Measurements from ENCODE around the gene LDLRAP1.

DNA sequence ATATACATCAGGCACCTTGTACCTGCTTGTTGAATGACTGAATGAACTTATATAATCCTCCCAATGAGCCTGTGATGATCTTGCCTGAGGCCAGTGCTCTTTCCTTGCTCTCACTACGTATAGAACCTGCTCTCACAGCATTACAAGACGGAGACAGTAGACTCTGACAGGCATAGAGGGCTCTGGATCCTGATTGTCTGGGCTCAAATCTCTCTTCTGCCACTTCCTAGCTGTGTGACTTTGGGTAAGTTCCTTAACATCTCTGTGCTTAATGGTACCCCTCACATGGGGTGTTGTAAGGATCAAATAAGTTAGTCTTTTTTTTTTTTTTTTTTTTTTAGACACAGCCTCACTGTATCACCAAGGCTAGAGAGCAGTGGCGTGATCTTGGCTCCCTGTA is 69.0 kb downstream of the LDLRAP1 start:
- TF ChIP-seq, protein P1, sequence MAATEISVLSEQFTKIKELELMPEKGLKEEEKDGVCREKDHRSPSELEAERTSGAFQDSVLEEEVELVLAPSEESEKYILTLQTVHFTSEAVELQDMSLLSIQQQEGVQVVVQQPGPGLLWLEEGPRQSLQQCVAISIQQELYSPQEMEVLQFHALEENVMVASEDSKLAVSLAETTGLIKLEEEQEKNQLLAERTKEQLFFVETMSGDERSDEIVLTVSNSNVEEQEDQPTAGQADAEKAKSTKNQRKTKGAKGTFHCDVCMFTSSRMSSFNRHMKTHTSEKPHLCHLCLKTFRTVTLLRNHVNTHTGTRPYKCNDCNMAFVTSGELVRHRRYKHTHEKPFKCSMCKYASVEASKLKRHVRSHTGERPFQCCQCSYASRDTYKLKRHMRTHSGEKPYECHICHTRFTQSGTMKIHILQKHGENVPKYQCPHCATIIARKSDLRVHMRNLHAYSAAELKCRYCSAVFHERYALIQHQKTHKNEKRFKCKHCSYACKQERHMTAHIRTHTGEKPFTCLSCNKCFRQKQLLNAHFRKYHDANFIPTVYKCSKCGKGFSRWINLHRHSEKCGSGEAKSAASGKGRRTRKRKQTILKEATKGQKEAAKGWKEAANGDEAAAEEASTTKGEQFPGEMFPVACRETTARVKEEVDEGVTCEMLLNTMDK (IDR thresholded peaks at IDR 0.05; ENCODE audit: borderline replicate concordance, insufficient read depth, low read depth, low read length, poor library complexity, severe bottlenecking), result no peak
- no peak for TF ChIP-seq FOXP1 (CRISPR knock-in tag; IDR thresholded peaks at IDR 0.05)

Measured in K562 (cell line).